Rectal smooth muscle tissue (tissue), 1 donor: ENCODE data around the gene NLGN1.

Experiments
- H3K27ac ChIP-seq: one replicate; pipeline ENCODE4 v1.7.0; 2013; ENCODE audit warnings: low read depth, low read length, inconsistent platforms
- H3K27me3 ChIP-seq: one replicate; pipeline ENCODE4 v1.7.0; 2013; ENCODE audit warnings: low read length; ENCODE audit not compliant: control insufficient read depth, insufficient read depth
- H3K36me3 ChIP-seq: one replicate; pipeline ENCODE4 v1.7.0; 2013; ENCODE audit warnings: low read length; ENCODE audit not compliant: control insufficient read depth, insufficient read depth
- H3K4me1 ChIP-seq: one replicate; pipeline ENCODE4 v1.7.0; 2013; ENCODE audit warnings: low read length; ENCODE audit not compliant: control insufficient read depth, insufficient read depth
- H3K4me3 ChIP-seq: one replicate; pipeline ENCODE4 v1.7.0; 2013; ENCODE audit warnings: low read length
- H3K9ac ChIP-seq: one replicate; pipeline ENCODE4 v1.7.0; 2013; ENCODE audit warnings: low read length

The NLGN1 gene

DNA sequence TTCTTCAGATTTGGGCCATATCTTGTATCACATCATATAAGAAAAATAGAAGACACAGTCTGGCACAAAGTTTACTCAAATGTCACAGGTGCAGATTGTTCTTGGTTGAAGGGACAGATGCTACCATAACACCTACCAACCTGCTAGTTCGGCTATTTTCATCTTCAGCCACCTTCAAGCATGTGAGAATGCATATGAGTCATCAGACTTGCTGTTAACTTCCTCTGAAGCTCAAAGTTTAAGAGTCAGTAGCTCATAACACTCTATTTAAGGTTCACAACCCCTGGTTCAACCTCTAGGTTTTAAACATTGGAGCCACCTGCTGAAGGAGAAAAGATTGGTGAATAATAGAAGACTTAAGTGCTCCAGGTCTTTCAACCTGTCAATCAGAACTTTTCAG is 522.8 kb downstream of the NLGN1 start:
- H3K27ac ChIP-seq = no peak overlapping the region
- H3K4me1 ChIP-seq = no peaks in the 10 kb centered on the region
- no peak overlapping the region for H3K9ac ChIP-seq
- no peaks in the 10 kb centered on the region for H3K27me3 ChIP-seq
- no peaks in the 10 kb centered on the region for H3K36me3 ChIP-seq
- H3K4me3 ChIP-seq = no peak overlapping the region

GRCh38 chr3:173921732-173922131 is 524.2 kb downstream of the NLGN1 start:
- no peaks in the 10 kb centered on the region for H3K27me3 ChIP-seq
- no peak overlapping the region for H3K27ac ChIP-seq
- no peak overlapping the region for H3K9ac ChIP-seq
- H3K4me3 ChIP-seq = no peak overlapping the region
- H3K4me1 ChIP-seq = no peaks in the 10 kb centered on the region
- H3K36me3 ChIP-seq = no peaks in the 10 kb centered on the region

- Histone ChIP-seq H3K4me1 (no peaks in the 10 kb centered on the region), H3K36me3 (no peaks in the 10 kb centered on the region), H3K27me3 (no peaks in the 10 kb centered on the region), H3K4me3 (no peak overlapping the region), H3K9ac (no peak overlapping the region), H3K27ac (no peak overlapping the region)
These were observed 525.7 kb downstream of the NLGN1 start for GRCh38 chr3:173923204-173923603.

DNA sequence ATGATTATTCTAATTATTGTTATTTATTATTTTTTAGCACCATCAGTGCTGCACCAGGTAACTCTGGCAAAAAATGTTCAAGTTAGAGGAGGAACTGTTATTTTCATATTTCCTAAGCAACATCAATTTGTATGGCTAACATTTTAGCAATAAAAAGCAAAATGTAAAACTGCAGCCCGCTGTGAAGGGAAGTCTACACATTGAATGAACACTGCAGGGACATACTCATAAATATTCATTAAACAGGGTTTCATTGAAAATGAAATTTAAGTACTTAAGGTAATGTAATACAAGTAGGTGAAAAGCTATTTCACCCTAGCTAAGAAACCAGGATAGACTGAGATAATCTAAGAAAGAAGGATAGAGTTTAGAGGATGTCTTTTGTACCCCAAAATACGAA is 532.7 kb downstream of the NLGN1 start:
- Histone ChIP-seq H3K4me3 (no peak overlapping the region), H3K27ac (no peak overlapping the region), H3K4me1 (no peaks in the 10 kb centered on the region), H3K27me3 (no peaks in the 10 kb centered on the region), H3K36me3 (no peaks in the 10 kb centered on the region), H3K9ac (no peak overlapping the region)

GRCh38 chr3:173932624-173933023 is 535.1 kb downstream of the NLGN1 start:
- H3K9ac ChIP-seq = no peak overlapping the region
- H3K27me3 ChIP-seq = no peaks in the 10 kb centered on the region
- no peak overlapping the region for H3K27ac ChIP-seq
- H3K4me3 ChIP-seq = no peak overlapping the region
- no peaks in the 10 kb centered on the region for H3K36me3 ChIP-seq
- H3K4me1 ChIP-seq = no peaks in the 10 kb centered on the region

DNA sequence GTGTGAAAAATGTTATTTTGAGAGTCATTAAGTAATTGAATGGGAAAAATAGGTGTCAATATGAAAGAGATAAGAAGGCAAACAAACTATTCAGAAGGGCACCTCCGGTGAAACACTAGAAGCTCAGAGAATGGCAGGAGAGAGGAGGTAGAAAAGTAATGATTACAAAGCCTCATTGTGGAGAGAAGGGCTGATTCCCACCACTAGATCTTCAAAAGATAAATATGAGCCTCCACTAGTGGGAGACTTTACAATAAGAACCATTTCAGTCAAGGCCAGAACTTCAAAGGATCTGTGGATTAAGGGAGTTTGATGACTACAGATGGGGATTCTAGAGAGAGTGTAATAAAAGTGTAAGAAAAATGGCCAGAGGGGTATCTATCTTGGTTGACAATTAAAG is 535.6 kb downstream of the NLGN1 start:
- Histone ChIP-seq H3K9ac (no peak overlapping the region), H3K4me1 (no peaks in the 10 kb centered on the region), H3K27me3 (no peaks in the 10 kb centered on the region), H3K27ac (no peak overlapping the region), H3K4me3 (no peak overlapping the region), H3K36me3 (no peaks in the 10 kb centered on the region)

GRCh38 chr3:173936316-173936715 is 538.8 kb downstream of the NLGN1 start:
- Histone ChIP-seq H3K27me3 (no peaks in the 10 kb centered on the region), H3K36me3 (no peaks in the 10 kb centered on the region), H3K27ac (no peak overlapping the region), H3K4me3 (no peak overlapping the region), H3K4me1 (no peaks in the 10 kb centered on the region), H3K9ac (no peak overlapping the region)

GRCh38 chr3:173938159-173938558 is 540.6 kb downstream of the NLGN1 start:
- Histone ChIP-seq H3K4me1 (no peaks in the 10 kb centered on the region), H3K27me3 (no peaks in the 10 kb centered on the region), H3K9ac (no peak overlapping the region), H3K36me3 (no peaks in the 10 kb centered on the region), H3K4me3 (no peak overlapping the region), H3K27ac (no peak overlapping the region)

DNA sequence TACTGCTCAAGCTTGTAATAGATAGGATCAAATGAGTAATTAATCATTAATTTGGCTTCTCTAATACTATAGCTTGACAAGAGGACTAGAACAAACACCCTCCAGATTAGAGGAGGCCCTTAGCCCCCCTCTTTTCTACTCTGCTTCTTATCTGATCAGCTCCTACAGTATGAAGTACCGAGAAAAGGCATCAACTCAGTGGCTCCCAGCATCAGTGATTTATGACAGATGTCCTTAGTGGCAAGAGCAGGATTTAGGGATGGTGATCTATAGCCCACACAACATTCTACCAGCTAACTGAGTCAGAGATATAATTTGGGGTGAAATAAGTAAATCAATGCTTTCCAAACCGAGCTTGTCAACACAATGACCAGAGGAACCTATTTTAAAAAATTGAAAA is 541.1 kb downstream of the NLGN1 start:
- no peaks in the 10 kb centered on the region for H3K36me3 ChIP-seq
- no peak overlapping the region for H3K4me3 ChIP-seq
- H3K4me1 ChIP-seq = no peaks in the 10 kb centered on the region
- no peak overlapping the region for H3K9ac ChIP-seq
- no peaks in the 10 kb centered on the region for H3K27me3 ChIP-seq
- no peak overlapping the region for H3K27ac ChIP-seq

- Histone ChIP-seq H3K9ac (no peak overlapping the region), H3K27ac (no peak overlapping the region), H3K4me3 (no peak overlapping the region), H3K27me3 (no peaks in the 10 kb centered on the region), H3K4me1 (no peaks in the 10 kb centered on the region), H3K36me3 (no peaks in the 10 kb centered on the region)
These were observed 541.8 kb downstream of the NLGN1 start for GRCh38 chr3:173939331-173939730.

GRCh38 chr3:173943264-173943663 is 545.7 kb downstream of the NLGN1 start:
- no peaks in the 10 kb centered on the region for H3K4me1 ChIP-seq
- H3K27me3 ChIP-seq = no peaks in the 10 kb centered on the region
- H3K4me3 ChIP-seq = no peak overlapping the region
- no peaks in the 10 kb centered on the region for H3K36me3 ChIP-seq
- H3K9ac ChIP-seq = no peak overlapping the region
- H3K27ac ChIP-seq = no peak overlapping the region

DNA sequence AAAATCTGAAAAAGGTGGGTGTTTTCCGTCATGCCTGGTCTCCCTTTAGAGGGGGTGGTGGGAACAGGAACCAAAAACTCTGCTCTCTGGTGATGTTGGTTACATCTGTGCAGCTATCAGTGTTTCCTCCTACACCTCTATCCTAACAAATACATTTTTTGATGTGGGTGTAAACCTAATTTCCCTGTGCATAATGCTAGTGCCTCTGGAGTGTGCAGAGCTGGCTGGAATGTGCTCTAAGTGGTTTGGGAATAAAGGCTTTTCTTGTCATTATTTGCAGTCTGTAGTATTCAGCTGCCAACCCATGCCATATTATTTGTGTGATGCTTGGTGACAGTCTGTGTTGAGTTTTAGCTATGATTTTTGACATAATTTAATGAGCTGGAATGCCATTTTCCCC is 547.6 kb downstream of the NLGN1 start:
- no peaks in the 10 kb centered on the region for H3K36me3 ChIP-seq
- no peak overlapping the region for H3K27ac ChIP-seq
- no peak overlapping the region for H3K4me3 ChIP-seq
- H3K27me3 ChIP-seq = no peaks in the 10 kb centered on the region
- no peaks in the 10 kb centered on the region for H3K4me1 ChIP-seq
- no peak overlapping the region for H3K9ac ChIP-seq

GRCh38 chr3:173945806-173946205 is 548.3 kb downstream of the NLGN1 start:
- Histone ChIP-seq H3K4me3 (no peak overlapping the region), H3K36me3 (no peaks in the 10 kb centered on the region), H3K27ac (no peak overlapping the region), H3K9ac (no peak overlapping the region), H3K27me3 (no peaks in the 10 kb centered on the region), H3K4me1 (no peaks in the 10 kb centered on the region)

DNA sequence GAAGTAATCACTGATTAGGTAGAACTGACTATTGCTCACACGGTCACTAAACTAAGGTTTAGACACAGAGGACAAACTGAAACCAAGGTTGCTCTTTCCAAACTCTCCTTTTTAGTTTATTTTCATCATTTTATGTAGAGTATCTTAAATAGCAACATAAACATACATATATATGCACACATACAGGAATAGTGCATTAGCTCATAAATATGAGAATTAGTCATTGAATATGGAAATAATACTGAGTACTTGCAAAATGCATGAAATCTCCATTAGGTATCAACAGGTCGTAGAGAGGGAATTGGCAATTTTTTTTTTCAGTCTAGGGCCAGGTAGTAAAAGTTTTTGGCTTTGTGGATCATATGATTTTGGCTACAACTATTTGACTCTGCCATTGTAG is 557.1 kb downstream of the NLGN1 start:
- Histone ChIP-seq H3K27ac (no peak overlapping the region), H3K4me3 (no peak overlapping the region), H3K36me3 (no peaks in the 10 kb centered on the region), H3K4me1 (no peaks in the 10 kb centered on the region), H3K9ac (no peak overlapping the region), H3K27me3 (no peaks in the 10 kb centered on the region)
